ENCODE results near the gene TTC7B. TPM values are rescaled to one million over a fixed set of nuclear protein-coding genes. Genes with fewer than 3 reads are reported as not detected.

Gene TTC7B
- total RNA-seq, 1 donor from 2014 or later = 83.1 TPM

- no peak for TF ChIP-seq CTCF (IDR thresholded peaks at IDR 0.05; ENCODE audit: partially characterized antibody, unreplicated experiment)
- Mint-ChIP-seq H3K4me1 (ENCODE audit: low read depth, unreplicated experiment) (peaks cover 19% of the 10 kb centered on the region), H3K27me3 (ENCODE audit: unreplicated experiment) (peaks cover 14% of the 10 kb centered on the region), H3K9me3 (ENCODE audit: unreplicated experiment) (peaks cover 4% of the 10 kb centered on the region), H3K27ac (ENCODE audit: unreplicated experiment) (no peak overlapping the region), H3K4me3 (ENCODE audit: unreplicated experiment) (peak overlapping the region; percentile 76), H3K36me3 (ENCODE audit: unreplicated experiment) (no peaks in the 10 kb centered on the region)
- no peak for DNase-seq
Observed at GRCh38 chr14:90816681-90817436, 629 bp upstream of the TTC7B start.

GRCh38 chr14:90815572-90815821 lies 733 bp downstream of the TTC7B start:
- Mint-ChIP-seq H3K27me3 (ENCODE audit: unreplicated experiment) (peaks cover 14% of the 10 kb centered on the region), H3K4me1 (ENCODE audit: low read depth, unreplicated experiment) (peaks cover 29% of the 10 kb centered on the region), H3K27ac (ENCODE audit: unreplicated experiment) (peak overlapping the region; percentile 93), H3K4me3 (ENCODE audit: unreplicated experiment) (peak overlapping the region; percentile 96), H3K36me3 (ENCODE audit: unreplicated experiment) (no peaks in the 10 kb centered on the region), H3K9me3 (ENCODE audit: unreplicated experiment) (peaks cover 8% of the 10 kb centered on the region)
- no peak for DNase-seq
- TF ChIP-seq CTCF (IDR thresholded peaks at IDR 0.05; ENCODE audit: partially characterized antibody, unreplicated experiment) = no peak

GRCh38 chr14:90814806-90815571 lies 1.2 kb downstream of the TTC7B start:
- H3K36me3 Mint-ChIP-seq (ENCODE audit: unreplicated experiment) = no peaks in the 10 kb centered on the region
- peaks cover 8% of the 10 kb centered on the region for H3K9me3 Mint-ChIP-seq (ENCODE audit: unreplicated experiment)
- peak overlapping the region; percentile 96 for H3K4me3 Mint-ChIP-seq (ENCODE audit: unreplicated experiment)
- H3K27ac Mint-ChIP-seq (ENCODE audit: unreplicated experiment) = peak overlapping the region; percentile 93
- no peak for TF ChIP-seq CTCF (IDR thresholded peaks at IDR 0.05; ENCODE audit: partially characterized antibody, unreplicated experiment)
- peaks cover 16% of the 10 kb centered on the region for H3K27me3 Mint-ChIP-seq (ENCODE audit: unreplicated experiment)
- DNase-seq = no peak
- peaks cover 34% of the 10 kb centered on the region for H3K4me1 Mint-ChIP-seq (ENCODE audit: low read depth, unreplicated experiment)

- peaks cover 16% of the 10 kb centered on the region for H3K27me3 Mint-ChIP-seq (ENCODE audit: unreplicated experiment)
- peaks cover 34% of the 10 kb centered on the region for H3K4me1 Mint-ChIP-seq (ENCODE audit: low read depth, unreplicated experiment)
- no peak for TF ChIP-seq CTCF (IDR thresholded peaks at IDR 0.05; ENCODE audit: partially characterized antibody, unreplicated experiment)
- no peak for DNase-seq
- no peak overlapping the region for H3K4me3 Mint-ChIP-seq (ENCODE audit: unreplicated experiment)
- H3K36me3 Mint-ChIP-seq (ENCODE audit: unreplicated experiment) = no peaks in the 10 kb centered on the region
- peaks cover 8% of the 10 kb centered on the region for H3K9me3 Mint-ChIP-seq (ENCODE audit: unreplicated experiment)
- H3K27ac Mint-ChIP-seq (ENCODE audit: unreplicated experiment) = no peak overlapping the region
Observed at GRCh38 chr14:90813442-90813841, 2.8 kb downstream of the TTC7B start.

- Mint-ChIP-seq H3K36me3 (ENCODE audit: unreplicated experiment) (no peaks in the 10 kb centered on the region), H3K4me3 (ENCODE audit: unreplicated experiment) (no peak overlapping the region), H3K9me3 (ENCODE audit: unreplicated experiment) (peaks cover 8% of the 10 kb centered on the region), H3K4me1 (ENCODE audit: low read depth, unreplicated experiment) (peaks cover 38% of the 10 kb centered on the region), H3K27me3 (ENCODE audit: unreplicated experiment) (peaks cover 17% of the 10 kb centered on the region), H3K27ac (ENCODE audit: unreplicated experiment) (no peak overlapping the region)
- no peak for DNase-seq
- TF ChIP-seq CTCF (IDR thresholded peaks at IDR 0.05; ENCODE audit: partially characterized antibody, unreplicated experiment) = no peak
Observed at GRCh38 chr14:90812109-90812508, 4.1 kb downstream of the TTC7B start.
